ENCODE data around the gene B4GALNT2.
A peak's percentile ranks its signal among the peaks of the same experiment; 100 is the strongest.
"Not testable (repeated sequence)": the region's sequence is repeated elsewhere in the genome, so short reads cannot be mapped to it uniquely, and the experiment has no call there.

Gene B4GALNT2

DNA sequence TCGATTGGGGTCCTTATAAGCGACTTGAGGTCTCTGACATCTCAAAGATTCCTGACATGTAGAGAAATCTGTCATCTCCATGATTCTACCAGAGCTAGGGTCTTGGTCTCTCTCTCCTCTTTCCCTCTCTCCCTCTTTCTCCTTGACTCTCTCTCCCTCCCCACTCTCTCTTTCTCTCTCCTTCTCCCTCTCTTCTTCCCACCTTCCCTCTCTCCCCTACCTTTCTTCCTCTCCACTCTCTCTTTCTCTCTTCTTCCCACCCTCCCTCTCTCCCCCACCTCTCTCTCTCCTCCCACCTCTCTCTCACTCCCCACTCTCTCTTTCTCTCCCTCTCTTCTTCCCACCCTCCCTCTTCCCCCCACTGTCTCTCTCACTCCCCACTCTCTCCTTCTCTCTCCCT is 32.6 kb downstream of the B4GALNT2 start:
- no peak overlapping the region for H3K27ac ChIP-seq
- no peak overlapping the region for H3K4me3 ChIP-seq (ENCODE audit: low read depth, low read length)
- TF ChIP-seq, protein P1, sequence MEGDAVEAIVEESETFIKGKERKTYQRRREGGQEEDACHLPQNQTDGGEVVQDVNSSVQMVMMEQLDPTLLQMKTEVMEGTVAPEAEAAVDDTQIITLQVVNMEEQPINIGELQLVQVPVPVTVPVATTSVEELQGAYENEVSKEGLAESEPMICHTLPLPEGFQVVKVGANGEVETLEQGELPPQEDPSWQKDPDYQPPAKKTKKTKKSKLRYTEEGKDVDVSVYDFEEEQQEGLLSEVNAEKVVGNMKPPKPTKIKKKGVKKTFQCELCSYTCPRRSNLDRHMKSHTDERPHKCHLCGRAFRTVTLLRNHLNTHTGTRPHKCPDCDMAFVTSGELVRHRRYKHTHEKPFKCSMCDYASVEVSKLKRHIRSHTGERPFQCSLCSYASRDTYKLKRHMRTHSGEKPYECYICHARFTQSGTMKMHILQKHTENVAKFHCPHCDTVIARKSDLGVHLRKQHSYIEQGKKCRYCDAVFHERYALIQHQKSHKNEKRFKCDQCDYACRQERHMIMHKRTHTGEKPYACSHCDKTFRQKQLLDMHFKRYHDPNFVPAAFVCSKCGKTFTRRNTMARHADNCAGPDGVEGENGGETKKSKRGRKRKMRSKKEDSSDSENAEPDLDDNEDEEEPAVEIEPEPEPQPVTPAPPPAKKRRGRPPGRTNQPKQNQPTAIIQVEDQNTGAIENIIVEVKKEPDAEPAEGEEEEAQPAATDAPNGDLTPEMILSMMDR (IDR thresholded peaks at IDR 0.05; ENCODE audit: low read depth, low read length, missing control alignments): no peak
- no peak for DNase-seq
- no peaks in the 10 kb centered on the region for H3K27me3 ChIP-seq (replicated peaks)
- in situ Hi-C loops (cut with HindIII; ENCODE audit: low pct_ligation_motif_present, low sequenced_read_pairs): no loop called here
- no peaks in the 10 kb centered on the region for H3K36me3 ChIP-seq (replicated peaks)

DNA sequence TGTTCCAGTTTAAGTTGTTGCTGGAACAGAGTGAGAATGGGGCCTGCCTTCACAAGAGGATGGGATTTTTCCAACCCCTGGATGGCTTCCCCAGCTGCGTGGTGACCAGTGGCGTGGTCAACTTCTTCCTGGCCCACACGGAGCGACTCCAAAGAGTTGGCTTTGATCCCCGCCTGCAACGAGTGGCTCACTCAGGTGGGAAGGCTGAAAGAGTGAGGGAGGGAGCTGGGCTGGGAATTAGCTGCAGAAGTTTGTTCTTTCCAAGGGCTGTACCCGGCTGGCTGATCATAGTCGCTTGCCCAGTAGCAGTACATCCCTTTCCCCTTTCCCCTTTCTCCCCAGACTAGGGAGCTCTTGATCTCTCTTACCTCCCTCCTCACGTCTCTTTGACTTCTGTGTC is 36.1 kb downstream of the B4GALNT2 start:
- TF ChIP-seq, protein P1 (IDR thresholded peaks at IDR 0.05; ENCODE audit: low read depth, low read length, missing control alignments): no peak
- no peak for DNase-seq
- no peak overlapping the region for H3K4me3 ChIP-seq (ENCODE audit: low read depth, low read length)
- no peak overlapping the region for H3K27ac ChIP-seq
- no peaks in the 10 kb centered on the region for H3K27me3 ChIP-seq (replicated peaks)
- in situ Hi-C loops (cut with HindIII; ENCODE audit: low pct_ligation_motif_present, low sequenced_read_pairs): no loop called here
- no peaks in the 10 kb centered on the region for H3K36me3 ChIP-seq (replicated peaks)

DNA sequence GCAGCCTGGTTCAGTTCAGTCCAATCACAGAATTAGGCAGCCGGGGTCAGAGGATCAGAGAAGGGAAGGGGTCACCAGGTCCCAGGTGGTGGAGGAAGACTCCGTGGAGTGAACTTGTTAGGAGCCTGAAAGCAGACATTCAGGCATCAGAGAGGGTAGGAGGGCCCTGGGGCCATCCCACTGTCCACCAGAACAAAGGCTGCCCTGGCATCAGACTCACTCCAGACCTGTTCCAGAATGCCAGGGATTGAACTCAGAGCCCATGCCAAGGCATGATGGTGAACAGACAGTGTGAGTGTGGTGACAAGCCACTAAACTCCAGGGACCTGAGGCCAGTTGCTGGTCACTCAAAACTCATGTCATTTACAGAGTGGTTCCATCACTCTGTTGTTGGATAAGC is 37.6 kb downstream of the B4GALNT2 start:
- Histone ChIP-seq H3K27ac (no peak overlapping the region), H3K4me3 (ENCODE audit: low read depth, low read length) (no peak overlapping the region), H3K27me3 (replicated peaks) (no peaks in the 10 kb centered on the region), H3K36me3 (replicated peaks) (no peaks in the 10 kb centered on the region)
- TF ChIP-seq, protein P1 (IDR thresholded peaks at IDR 0.05; ENCODE audit: low read depth, low read length, missing control alignments): no peak
- DNase-seq: no peak
- in situ Hi-C loops (cut with HindIII; ENCODE audit: low pct_ligation_motif_present, low sequenced_read_pairs): no loop called here

DNA sequence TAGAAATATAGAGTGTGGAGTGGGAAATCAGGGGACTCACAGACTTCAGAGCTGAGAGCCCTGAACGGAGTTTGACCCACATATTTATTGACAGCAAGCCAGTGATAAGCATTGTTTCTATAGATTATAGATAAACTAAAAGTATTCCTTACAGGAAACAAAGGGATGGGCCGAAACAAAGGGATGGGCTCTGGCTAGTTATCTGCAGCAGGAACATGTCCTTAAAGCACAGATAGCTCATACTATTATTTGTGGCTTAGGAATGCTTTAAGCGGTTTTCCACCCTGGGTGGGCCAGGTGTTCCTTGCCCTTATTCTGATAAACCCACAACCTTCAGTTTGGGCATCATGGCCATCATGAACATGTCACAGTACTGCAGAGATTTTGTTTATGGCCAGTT is 38.1 kb downstream of the B4GALNT2 start:
- DNase-seq; H3K27me3 ChIP-seq (replicated peaks); H3K27ac ChIP-seq; H3K4me3 ChIP-seq (ENCODE audit: low read depth, low read length); in situ Hi-C loops (cut with HindIII; ENCODE audit: low pct_ligation_motif_present, low sequenced_read_pairs); H3K36me3 ChIP-seq (replicated peaks): not testable (repeated sequence)

DNA sequence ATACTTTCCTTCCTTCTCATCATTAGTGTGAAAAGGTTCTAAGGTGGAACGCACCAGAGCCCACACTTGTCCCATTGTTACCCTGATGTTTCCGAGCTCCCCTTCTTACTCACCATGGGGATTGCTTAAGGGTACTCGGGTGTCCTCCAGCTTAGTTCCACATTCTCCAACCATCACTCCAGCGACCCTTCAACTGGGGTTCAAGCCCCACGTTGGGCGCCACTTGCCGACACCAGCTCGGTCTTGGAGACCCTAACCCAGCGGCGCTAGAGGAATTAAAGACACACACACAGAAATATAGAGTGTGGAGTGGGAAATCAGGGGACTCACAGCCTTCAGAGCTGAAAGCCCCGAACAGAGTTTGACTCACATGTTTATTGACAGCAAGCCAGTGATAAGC is 43.4 kb downstream of the B4GALNT2 start:
- in situ Hi-C loops (cut with HindIII; ENCODE audit: low pct_ligation_motif_present, low sequenced_read_pairs); H3K4me3 ChIP-seq (ENCODE audit: low read depth, low read length); H3K36me3 ChIP-seq (replicated peaks); H3K27ac ChIP-seq; H3K27me3 ChIP-seq (replicated peaks); DNase-seq: not testable (repeated sequence)

DNA sequence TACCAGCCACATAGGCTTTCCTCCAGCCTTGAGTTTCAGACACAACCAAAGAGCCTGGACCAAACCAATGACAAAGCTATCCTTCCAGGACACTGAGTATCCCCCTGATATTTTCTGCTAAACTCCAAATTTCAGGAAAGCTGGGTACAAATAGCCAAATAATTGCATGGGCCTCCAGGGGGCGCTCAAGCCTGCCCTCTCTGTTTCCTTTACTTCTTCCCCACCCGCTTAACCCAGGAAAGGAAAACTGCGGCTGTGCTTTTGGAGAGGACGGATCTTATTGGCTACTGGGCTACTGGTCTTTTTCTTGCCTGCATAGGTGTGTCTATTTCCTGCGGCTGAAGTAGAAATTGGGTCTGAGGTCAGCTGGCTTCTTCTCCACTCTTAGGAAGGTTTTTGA is 47.7 kb downstream of the B4GALNT2 start:
- Histone ChIP-seq H3K27me3 (replicated peaks) (no peaks in the 10 kb centered on the region), H3K4me3 (ENCODE audit: low read depth, low read length) (no peak overlapping the region), H3K27ac (no peak overlapping the region), H3K36me3 (replicated peaks) (no peaks in the 10 kb centered on the region)
- peak; percentile 48 for DNase-seq
- in situ Hi-C loops (cut with HindIII; ENCODE audit: low pct_ligation_motif_present, low sequenced_read_pairs): no loop called here
- TF ChIP-seq, protein P1 (IDR thresholded peaks at IDR 0.05; ENCODE audit: low read depth, low read length, missing control alignments): peak; percentile 89

DNA sequence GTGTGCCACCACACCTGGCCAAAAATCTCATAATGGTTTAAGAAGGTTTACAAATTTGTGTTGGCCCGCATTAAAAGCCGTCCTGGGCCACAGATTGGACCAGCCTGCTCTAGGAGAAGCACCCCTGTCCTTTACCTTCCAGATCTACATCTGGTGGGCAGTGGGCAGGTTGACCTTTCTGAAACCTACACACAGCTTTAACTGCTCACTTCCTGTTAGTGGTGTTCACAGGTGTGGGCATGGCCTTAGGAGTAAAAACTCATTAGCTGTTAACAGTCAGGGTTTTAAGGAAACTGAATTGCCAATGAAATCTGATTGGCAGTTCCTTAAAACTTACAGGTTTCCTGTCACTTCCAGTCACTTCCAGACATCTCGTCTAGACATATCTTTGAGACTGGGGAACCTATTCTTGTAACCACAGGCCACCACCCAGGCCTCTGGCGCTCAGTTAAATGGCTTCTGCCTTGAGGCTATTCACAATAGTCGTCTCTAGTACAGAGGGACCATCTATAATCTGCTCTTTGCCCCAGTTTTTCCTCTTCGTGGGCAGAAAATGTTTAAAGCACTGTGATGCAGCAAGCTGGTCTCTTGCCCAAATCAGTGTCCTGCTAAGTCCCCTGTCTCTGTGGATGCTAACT is 48.5 kb downstream of the B4GALNT2 start:
- no peak overlapping the region for H3K4me3 ChIP-seq (ENCODE audit: low read depth, low read length)
- no peak overlapping the region for H3K27ac ChIP-seq
- no peak for DNase-seq
- no peaks in the 10 kb centered on the region for H3K36me3 ChIP-seq (replicated peaks)
- H3K27me3 ChIP-seq (replicated peaks): no peaks in the 10 kb centered on the region
- TF ChIP-seq, protein P1 (IDR thresholded peaks at IDR 0.05; ENCODE audit: low read depth, low read length, missing control alignments): no peak
- in situ Hi-C loops (cut with HindIII; ENCODE audit: low pct_ligation_motif_present, low sequenced_read_pairs): no loop called here

All from brain microvascular endothelial cell (primary cell).